AG09319 (cell line): ENCODE results near the gene RSPH1.

Experiments
- DNase-seq: peaks from one replicate; pipeline ENCODE4 v3.0.0-alpha.2; 2010; ENCODE audit warnings: low read depth; ENCODE audit errors: extremely low read depth
- TF ChIP-seq, protein P1 (sequence below): IDR thresholded peaks from 2 replicates; pipeline ENCODE4 v1.5.1; 2011; ENCODE audit warnings: low read depth, mild to moderate bottlenecking, inconsistent platforms, low read length, moderate library complexity

The RSPH1 gene

DNA sequence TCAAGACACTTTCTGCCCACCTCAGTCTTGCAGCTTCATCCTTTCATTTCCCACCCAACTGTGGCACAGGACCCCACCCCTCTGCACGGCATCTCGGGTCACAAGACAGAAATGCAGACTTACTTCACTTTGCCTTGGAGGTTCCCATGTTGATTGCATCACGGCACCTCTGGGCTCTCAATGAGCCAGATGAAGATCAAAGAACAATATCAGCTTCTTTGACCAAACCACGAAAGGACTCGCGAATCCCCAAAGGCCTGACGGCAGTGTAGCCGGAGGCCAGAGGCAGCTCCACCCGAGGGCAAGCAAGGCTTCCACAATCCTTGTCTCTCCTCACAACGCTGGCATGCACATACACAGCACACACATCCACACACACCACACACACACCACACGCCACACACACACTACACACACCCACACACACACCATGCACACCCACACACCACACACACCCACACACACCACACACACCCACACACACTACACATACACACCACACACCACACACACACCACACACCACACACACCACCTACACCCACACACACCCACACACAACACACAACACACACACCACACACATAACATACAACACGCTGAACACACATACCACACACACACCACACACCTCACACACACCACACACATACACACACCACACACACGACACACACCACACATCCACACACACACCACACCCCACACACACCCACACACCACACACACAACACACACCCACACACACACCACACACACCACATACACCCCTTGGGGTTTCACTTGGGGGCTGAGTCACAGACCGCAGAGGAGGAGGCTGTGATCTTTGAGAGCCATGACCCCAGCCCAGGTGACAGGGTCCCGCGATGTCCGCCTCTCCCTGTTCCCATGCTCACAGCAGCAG lies 56.5 kb downstream of the RSPH1 start:
- TF ChIP-seq, protein P1, sequence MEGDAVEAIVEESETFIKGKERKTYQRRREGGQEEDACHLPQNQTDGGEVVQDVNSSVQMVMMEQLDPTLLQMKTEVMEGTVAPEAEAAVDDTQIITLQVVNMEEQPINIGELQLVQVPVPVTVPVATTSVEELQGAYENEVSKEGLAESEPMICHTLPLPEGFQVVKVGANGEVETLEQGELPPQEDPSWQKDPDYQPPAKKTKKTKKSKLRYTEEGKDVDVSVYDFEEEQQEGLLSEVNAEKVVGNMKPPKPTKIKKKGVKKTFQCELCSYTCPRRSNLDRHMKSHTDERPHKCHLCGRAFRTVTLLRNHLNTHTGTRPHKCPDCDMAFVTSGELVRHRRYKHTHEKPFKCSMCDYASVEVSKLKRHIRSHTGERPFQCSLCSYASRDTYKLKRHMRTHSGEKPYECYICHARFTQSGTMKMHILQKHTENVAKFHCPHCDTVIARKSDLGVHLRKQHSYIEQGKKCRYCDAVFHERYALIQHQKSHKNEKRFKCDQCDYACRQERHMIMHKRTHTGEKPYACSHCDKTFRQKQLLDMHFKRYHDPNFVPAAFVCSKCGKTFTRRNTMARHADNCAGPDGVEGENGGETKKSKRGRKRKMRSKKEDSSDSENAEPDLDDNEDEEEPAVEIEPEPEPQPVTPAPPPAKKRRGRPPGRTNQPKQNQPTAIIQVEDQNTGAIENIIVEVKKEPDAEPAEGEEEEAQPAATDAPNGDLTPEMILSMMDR, result no peak
- DNase-seq, result no peak

DNA sequence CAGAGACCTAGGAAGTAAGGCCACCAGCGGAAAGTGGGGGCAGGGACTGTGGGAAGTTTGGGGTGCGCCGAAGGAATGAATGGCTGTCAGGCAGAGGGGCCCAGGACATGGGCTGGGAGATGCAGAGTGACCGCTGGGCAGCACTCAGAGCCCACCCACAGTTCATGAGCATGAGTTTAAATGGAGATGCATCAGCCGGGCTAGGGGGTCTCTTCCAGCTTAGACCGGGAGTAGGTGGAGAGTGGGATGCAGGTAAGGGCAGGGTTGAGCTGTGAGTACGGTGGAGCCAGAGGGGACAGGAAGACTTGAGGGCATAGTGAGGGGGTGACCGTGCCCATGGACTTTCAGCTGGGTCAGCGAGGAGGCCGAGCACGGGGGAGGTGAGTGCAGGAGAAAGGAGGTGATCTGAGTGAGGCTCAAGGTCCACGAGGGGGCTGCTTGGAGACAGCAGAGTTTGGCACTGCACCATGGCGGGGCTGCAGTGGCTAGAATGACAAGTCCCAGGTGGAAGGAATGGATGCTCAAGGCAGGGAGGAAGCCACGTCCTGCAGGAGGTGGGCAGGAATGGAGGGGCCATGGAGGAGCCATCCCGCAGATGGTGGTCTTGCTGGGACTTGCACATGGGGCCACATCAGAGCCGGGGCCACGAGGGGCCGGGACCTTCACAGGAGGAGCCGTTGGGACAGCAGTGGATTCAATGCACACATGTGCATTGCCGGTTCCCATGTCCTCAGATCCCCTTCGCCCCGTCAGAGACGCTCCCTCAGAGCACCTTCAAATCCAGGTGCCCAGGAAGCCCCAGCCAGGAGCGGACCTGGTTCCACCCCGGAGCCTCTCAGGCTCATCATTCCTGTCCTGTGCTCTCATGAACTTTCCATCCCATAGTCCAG lies 57.5 kb downstream of the RSPH1 start:
- TF ChIP-seq, protein P1, result no peak
- no peak for DNase-seq

DNA sequence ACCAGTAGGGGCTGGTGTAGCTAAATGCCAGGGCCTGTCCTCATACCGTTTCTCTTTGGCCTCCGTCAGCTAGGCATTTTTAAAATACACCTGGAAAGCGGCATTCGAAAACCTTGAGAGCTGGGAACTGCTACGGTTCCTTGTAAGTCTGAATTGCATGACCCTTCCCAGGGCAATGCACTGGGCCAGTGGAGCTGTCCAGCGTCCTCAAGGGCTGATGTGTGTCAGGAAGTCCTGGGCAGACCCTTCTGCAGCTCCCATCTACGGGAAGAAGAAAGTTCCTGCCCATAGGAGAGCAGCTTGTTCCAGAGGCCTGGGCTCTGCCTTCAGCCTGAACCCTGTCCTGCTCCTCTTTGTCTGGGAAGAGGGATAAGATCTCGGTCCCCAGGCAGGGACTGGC lies 58.2 kb downstream of the RSPH1 start:
- TF ChIP-seq, protein P1, result no peak
- DNase-seq, result no peak

DNA sequence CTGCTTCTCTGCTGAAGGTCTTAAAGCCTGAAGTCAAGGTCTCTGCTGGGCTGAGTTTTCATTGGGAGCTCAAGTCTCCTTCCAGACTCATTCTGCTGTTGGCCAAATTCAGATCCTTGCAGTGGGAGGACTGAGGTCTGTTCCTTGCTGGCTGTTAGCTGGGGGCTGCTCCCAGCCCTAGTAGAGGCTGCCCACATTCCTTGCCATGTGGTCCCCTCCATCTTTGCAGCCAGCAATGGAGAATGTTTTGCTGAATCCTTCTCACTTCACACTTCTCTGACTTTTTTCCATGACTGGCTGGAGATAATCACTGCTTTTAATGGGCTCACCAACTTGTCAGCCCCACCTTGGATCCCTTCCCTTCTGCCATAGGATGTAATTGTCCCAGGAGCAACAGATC lies 59.1 kb downstream of the RSPH1 start:
- no peak for DNase-seq
- TF ChIP-seq, protein P1, result no peak

DNA sequence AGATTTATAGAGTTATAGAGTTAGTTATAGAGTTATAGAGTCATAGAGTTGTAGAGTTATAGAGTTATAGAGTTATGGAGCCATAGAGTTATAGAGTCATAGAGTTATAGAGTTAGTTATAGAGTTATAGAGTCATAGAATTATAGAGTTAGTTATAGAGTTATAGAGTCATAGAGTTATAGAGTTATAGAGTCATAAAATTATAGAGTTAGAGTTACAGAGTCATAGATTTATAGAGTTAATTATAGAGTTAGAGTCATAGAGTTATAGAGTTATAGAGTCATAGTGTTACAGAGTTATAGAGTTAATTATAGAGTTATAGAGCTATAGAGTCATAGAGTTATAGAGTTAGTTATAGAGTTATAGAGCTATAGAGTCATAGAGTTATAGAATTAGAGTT lies 60.2 kb downstream of the RSPH1 start:
- DNase-seq, result no peak
- TF ChIP-seq, protein P1, result no peak

DNA sequence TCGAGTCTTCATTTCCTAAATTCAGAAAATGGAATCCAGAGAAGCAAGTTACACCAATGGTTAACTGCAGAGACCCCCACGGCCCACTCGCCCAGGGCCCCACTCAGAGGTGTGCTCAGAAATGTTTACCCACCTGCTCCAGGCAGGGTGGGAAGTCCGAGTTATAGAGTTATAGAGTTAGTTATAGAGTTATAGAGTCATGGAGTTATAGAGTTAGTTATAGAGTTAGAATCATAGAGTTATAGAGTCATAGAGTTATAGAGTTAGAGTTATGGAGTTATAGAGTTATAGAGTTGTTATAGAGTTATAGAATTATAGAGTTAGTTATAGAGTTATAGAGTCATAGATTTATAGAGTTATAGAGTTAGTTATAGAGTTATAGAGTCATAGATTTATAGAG lies 60.6 kb downstream of the RSPH1 start:
- TF ChIP-seq, protein P1, result no peak

DNA sequence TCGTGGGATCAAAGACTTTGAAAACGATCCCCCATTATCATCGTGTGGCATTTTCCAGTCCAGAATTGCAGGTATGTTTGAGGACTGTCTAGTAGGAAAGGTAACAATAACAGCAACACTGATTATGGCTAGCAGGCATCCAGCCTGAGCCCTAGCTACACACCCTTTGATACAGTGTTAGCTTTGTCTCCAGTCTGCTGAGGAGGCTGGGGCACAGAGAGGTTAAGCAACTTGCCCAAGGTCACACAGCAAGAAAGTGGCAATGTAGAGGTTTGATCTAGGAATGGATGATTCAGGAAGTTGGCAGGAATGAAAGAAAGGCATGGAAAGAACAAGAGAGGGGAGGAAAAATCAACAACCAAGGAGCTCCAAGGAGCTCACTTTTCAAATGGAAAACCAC lies 61.1 kb downstream of the RSPH1 start:
- no peak for DNase-seq
- TF ChIP-seq, protein P1, result no peak

More for the DNA sequence above, 60.6 kb downstream of the RSPH1 start:
- DNase-seq, result no peak
